ENCODE results near the gene TEDDM1. TPM values are rescaled to one million over a fixed set of nuclear protein-coding genes. Genes with fewer than 3 reads are reported as not detected.

The TEDDM1 gene
- total RNA-seq, 3 donors from 2014 or later: not detected

DNA sequence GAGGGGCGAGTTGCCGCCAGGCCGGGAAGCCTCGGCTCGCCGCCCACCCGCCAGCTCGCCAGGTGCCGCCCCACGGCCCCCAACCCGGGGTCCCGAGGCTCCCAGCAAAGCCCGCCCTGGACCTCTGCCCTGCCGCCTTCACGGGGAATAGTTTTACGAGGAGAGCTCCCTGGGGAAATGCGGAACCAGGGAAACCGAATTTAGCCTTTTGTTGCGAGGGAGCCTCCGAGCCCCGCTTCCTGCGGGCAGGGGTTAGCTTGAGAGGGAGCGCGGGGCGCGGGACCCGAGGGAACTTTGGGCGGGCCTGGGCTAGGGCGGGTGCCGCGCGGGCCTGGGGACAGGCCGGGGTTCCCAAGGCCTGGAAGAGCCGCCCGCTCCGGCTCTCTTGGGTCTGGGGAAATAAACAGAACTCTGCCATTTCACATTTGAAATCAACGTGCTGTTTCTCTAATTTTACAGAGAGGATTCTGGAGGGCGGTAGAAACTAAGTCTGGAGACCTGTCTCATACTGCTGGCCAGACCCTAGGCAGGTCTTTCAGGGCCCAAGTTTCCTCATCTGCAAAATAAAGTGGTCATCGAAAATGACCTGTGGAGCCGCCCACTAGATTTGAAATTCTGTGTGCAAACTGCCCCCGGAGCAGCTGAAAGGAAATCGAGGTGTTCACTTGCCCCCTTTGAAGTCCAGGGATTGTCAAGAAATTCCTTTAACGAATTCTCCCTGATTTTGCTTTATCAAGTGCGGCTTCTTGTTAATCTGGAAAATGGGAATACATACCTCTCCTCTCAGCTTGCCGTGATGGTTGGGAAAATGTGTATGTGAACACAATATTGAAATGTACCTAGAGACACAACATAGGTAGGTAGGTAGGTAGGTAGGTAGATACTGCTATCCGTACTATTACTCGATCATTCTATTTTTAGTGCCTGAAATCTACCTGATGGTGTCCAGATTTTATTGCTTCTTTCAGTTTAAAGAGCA lies 8.1 kb downstream of the TEDDM1 start:
- Mint-ChIP-seq H3K4me1 (ENCODE audit: low read depth) (peaks cover 27% of the 10 kb centered on the region), H3K9me3 (no peaks in the 10 kb centered on the region), H3K27me3 (ENCODE audit: low read depth) (no peaks in the 10 kb centered on the region), H3K4me3 (peak overlapping the region; percentile 94), H3K36me3 (ENCODE audit: insufficient read depth) (peaks cover 6% of the 10 kb centered on the region)
- peak; percentile 16 to 20 for ATAC-seq
- DNase-seq: no peak

DNA sequence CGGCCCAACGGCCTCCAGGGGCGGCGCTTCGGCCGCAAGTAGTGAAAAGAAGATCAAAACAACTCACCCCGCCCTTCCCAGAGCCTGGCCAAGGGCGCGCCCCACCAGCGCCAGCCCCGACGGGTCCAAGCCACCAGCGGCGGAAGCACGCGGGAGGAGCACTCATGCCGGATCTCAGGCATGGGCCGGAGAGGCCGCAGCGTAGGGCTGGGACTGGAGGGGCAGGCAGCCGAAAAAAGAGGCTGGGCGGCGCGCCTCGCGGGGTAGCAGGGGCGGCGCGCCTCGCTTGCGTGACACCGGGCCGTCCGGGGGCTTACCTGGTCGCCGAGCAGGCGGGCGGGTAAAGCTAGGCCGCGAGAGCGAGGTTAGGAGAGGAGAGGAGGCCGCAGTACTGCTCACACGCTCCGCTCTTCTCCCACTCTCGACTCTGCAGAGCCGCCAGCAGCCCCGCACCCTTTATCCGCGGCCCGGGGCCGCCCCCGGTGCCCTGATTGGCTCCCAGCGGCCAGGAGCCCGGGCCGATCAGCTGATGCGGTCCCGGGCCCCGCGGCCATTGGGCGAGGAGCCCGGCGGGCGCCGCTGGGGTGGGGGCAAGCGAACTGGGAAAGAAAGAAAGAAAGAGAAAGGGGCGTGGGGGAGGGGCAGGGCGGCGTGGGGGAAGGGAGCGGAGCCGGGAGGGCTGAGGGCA lies 9.0 kb downstream of the TEDDM1 start, which contains the start of gene GLUL:
TSS of gene GLUL (minus strand) at position 429 of the 688 bp plus-strand sequence. CDS start 3,053 bp downstream, outside the sequence.
- peak; percentile 74 to 79 for ATAC-seq
- Mint-ChIP-seq H3K36me3 (ENCODE audit: insufficient read depth) (peaks cover 11% of the 10 kb centered on the region), H3K9me3 (no peaks in the 10 kb centered on the region), H3K4me1 (ENCODE audit: low read depth) (peaks cover 23% of the 10 kb centered on the region), H3K4me3 (peak within 1 kb of the TSS; percentile 94), H3K27me3 (ENCODE audit: low read depth) (no peaks in the 10 kb centered on the region)
- DNase-seq: peak; percentile 54

DNA sequence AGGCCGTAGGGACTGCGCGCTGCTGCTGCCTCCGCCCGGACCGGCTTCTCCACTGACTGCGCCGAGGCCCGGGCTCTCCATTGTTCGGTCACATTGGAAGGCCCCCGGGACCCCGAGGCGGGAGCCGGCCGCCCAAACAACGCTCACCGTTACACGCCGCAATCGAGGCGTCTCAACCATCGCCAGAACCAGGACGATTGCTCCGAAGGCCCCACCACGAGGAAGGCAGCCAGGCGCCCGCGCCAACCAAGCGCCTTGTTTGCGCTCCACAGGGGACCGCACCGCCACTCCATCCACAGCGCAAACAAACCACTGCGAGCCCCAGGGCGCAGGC lies 9.5 kb downstream of the TEDDM1 start:
- ATAC-seq (peak; percentile 21 to 59), DNase-seq (no peak)
- Mint-ChIP-seq H3K4me3 (peak overlapping the region; percentile 94), H3K27me3 (ENCODE audit: low read depth) (no peaks in the 10 kb centered on the region), H3K36me3 (ENCODE audit: insufficient read depth) (peaks cover 15% of the 10 kb centered on the region), H3K9me3 (no peaks in the 10 kb centered on the region), H3K4me1 (ENCODE audit: low read depth) (peaks cover 23% of the 10 kb centered on the region)

DNA sequence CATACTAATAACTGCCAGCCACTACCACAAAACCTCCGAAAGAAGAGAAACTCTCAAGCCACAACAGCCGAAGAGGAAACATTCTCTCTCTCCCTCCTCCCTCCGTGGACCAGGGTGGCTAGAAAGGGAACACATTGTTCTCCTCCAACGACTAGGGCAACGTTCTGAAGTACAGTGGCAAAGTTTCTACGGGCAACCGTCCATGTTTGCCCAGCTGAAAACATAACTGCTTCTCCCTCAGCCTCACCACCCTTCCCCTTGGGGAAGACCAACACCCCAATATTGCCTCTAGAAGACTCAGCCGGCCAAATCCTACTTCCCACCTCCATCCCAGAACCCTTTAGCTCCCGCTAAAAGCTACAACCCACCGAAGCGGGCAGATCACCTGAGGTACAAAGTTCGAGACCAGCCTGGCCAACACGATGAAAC lies 10.8 kb downstream of the TEDDM1 start:
- no peak for ATAC-seq
- Mint-ChIP-seq H3K36me3 (ENCODE audit: insufficient read depth) (peaks cover 15% of the 10 kb centered on the region), H3K4me1 (ENCODE audit: low read depth) (peaks cover 23% of the 10 kb centered on the region), H3K9me3 (no peaks in the 10 kb centered on the region), H3K27me3 (ENCODE audit: low read depth) (no peaks in the 10 kb centered on the region), H3K4me3 (peak overlapping the region; percentile 94)
- DNase-seq: no peak

DNA sequence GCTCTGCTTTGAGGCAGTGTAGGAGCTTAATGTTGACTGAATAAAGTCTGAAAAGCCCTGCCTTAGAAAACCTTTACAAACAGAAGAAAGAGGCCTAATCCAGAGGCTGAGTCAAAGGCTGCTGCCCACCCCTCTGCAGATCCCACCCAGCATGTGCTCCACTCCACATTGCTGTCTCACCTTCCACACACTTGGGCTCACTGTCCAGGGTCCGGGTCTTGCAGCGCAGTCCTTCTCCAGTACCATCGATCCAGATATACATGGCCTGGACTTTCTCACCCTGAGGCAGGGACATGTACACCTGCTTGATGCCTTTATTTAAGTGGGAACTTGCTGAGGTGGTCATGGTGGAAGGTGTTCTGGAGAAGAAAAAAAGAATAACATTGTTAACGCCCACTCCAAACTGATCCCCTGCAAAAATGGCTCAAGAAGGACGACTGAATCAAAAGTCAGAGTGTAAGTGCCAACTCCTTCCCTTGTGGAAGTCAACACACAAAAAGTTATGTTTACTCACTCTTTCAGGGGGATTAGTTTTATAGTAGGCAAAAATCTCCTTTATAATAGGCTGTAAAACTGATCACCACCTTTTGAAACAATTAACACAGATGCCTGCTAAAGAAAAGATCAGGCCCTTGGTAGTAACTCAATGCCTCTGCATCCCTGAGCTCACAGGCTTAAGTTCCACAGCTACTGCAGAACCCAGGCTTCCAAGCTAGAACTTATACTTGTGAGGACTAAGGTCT lies 11.9 kb downstream of the TEDDM1 start:
- peak overlapping the region; percentile 94 for H3K4me3 Mint-ChIP-seq

DNA sequence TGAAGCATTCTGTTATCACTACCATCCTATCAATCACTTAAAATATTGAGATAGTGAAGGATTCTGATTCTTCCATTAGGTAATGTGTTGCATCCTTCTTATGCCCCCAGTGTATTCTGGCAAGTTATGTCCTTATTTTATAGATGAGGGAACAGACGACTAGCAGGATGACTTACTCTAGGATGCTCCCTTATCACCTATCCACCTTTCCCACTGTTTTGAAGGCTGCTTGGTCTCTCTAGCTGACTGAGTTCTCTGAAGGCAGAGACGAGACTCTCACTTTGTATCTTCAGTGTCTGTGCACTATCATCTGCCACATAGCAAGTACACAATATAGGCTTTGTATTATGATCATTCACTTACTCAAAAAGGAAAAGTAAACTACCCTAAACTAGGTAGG lies 12.9 kb downstream of the TEDDM1 start:
- no peaks in the 10 kb centered on the region for H3K27me3 Mint-ChIP-seq (ENCODE audit: low read depth)
- DNase-seq: no peak
- no peak for ATAC-seq
- H3K9me3 Mint-ChIP-seq: no peaks in the 10 kb centered on the region
- H3K36me3 Mint-ChIP-seq (ENCODE audit: insufficient read depth): peaks cover 19% of the 10 kb centered on the region
- H3K4me1 Mint-ChIP-seq (ENCODE audit: low read depth): peaks cover 20% of the 10 kb centered on the region
- no peak overlapping the region for H3K4me3 Mint-ChIP-seq

More for the DNA sequence above, 11.9 kb downstream of the TEDDM1 start:
- peaks cover 18% of the 10 kb centered on the region for H3K36me3 Mint-ChIP-seq (ENCODE audit: insufficient read depth)
- no peak for DNase-seq
- H3K9me3 Mint-ChIP-seq: no peaks in the 10 kb centered on the region
- no peak for ATAC-seq
- H3K4me1 Mint-ChIP-seq (ENCODE audit: low read depth): peaks cover 23% of the 10 kb centered on the region
- H3K27me3 Mint-ChIP-seq (ENCODE audit: low read depth): no peaks in the 10 kb centered on the region

DNA sequence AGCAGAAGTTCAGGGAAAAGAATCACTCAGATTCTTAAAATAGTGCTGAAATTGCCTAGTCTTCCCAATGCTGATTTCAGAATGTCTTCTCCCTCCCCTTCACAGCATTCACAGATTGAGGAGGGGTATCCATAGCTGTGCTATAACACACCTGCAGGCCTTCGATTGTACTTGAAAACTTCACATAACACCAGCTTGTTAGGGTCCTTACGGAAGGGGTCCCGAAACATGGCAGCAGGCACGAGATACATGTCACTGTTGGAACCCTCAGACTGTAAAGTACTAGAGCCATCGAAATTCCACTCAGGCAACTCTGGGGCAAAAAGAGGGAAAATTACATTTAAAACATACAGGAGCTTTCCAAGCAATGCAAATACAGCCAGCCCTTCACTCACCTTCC lies 13.5 kb downstream of the TEDDM1 start:
- DNase-seq: no peak

DNA sequence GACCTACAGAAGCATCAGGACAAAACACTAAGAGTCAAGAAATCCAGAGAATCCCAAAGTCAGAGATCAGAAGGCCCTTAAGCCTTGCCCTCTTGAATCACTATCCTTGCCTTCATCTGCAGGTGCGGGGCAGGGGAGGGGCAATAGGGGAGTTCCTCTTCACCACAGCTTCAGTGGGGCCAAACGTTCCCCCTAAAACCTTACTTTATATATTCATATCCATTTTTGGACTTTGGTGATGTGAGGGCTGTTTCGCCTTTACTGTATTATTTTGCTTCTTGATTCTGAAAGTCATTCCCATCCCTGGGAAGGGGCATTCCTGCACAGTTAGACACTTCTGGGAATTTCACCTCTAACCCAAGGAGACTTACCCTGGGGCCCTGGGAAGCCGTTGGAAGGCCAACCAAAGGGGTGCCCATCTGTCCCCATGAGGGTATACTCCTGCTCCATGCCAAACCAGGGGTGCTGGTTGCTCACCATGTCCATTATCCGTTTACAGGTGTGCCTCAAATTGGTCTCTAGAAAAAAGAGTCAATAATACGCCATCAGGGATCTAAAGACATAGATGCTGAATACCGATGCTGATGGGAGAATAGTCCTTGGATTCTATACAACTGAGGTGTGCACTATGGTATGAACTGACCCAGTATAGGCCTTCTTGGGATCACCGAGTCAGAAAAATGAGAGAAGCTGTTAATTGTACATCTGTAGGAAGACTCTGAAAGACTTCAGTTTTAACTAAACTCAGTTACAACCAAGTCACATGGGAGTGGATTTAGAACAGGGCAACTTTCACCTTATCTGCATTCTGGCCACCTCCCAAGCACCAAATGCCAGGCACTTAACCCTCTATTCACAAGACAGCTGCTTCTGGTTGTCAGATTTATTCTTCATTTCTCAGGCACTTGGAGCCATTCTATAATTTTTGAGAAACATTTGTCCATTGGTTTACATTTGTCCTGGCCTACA lies 14.3 kb downstream of the TEDDM1 start:
- no peak for DNase-seq
- peaks cover 19% of the 10 kb centered on the region for H3K4me1 Mint-ChIP-seq (ENCODE audit: low read depth)
- H3K36me3 Mint-ChIP-seq (ENCODE audit: insufficient read depth): peaks cover 19% of the 10 kb centered on the region
- H3K27me3 Mint-ChIP-seq (ENCODE audit: low read depth): no peaks in the 10 kb centered on the region
- H3K9me3 Mint-ChIP-seq: no peaks in the 10 kb centered on the region
- H3K4me3 Mint-ChIP-seq: no peak overlapping the region
- ATAC-seq: no peak

More for the DNA sequence above, 13.5 kb downstream of the TEDDM1 start:
- no peak overlapping the region for H3K4me3 Mint-ChIP-seq
- no peak for ATAC-seq
- H3K9me3 Mint-ChIP-seq: no peaks in the 10 kb centered on the region
- no peaks in the 10 kb centered on the region for H3K27me3 Mint-ChIP-seq (ENCODE audit: low read depth)
- H3K4me1 Mint-ChIP-seq (ENCODE audit: low read depth): peaks cover 19% of the 10 kb centered on the region
- H3K36me3 Mint-ChIP-seq (ENCODE audit: insufficient read depth): peaks cover 19% of the 10 kb centered on the region

DNA sequence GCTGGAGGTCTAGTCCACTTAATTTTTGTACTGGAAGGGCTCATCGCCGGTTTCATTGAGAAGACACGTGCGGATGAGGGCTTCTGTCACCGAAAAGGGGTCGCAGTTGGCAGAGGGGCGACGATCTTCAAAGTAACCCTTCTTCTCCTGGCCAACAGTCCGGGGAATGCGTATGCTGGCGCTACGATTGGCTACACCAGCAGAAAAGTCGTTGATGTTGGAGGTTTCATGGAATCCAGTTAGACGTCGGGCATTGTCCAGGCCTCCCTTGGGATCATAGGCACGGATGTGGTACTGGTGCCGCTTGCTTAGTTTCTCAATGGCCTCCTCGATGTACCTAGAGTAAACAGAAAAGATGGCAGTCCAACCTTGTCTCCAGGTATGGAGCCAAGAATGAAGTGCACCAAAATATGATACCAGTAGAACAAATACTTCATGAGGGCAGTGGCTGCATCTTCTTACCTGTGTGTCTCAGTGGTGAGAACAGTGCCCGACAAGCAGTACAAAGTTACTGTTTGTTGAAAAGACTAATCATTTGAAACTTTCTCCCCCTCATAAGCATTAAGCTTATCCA lies 16.0 kb downstream of the TEDDM1 start:
- H3K4me3 Mint-ChIP-seq: no peak overlapping the region
- peaks cover 7% of the 10 kb centered on the region for H3K4me1 Mint-ChIP-seq (ENCODE audit: low read depth)
- no peak for ATAC-seq
- no peaks in the 10 kb centered on the region for H3K9me3 Mint-ChIP-seq
- no peak for DNase-seq
- H3K27me3 Mint-ChIP-seq (ENCODE audit: low read depth): no peaks in the 10 kb centered on the region
- H3K36me3 Mint-ChIP-seq (ENCODE audit: insufficient read depth): peaks cover 19% of the 10 kb centered on the region

DNA sequence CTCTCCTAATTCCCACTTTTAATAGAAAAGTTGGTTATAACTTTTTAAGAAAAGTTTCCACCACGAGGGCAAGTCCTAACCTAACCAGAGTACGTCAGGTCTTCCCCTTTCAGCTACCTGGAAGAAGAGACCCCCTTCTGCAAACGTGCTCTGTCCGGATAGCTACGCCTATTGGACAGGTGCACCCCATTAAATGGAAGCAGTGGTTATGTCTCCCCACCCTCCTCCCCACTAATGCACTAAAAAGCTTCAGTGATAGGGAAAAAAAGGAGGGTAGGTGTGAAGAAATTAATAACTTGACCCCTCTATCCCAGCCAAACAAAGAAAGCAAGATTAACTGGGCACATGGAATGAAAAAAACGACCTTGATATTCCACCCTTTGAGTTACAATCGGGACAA lies 16.5 kb downstream of the TEDDM1 start:
- Mint-ChIP-seq H3K4me1 (ENCODE audit: low read depth) (peaks cover 2% of the 10 kb centered on the region), H3K9me3 (no peaks in the 10 kb centered on the region), H3K4me3 (no peak overlapping the region), H3K36me3 (ENCODE audit: insufficient read depth) (peaks cover 19% of the 10 kb centered on the region), H3K27me3 (ENCODE audit: low read depth) (no peaks in the 10 kb centered on the region)
- DNase-seq (no peak), ATAC-seq (no peak)

DNA sequence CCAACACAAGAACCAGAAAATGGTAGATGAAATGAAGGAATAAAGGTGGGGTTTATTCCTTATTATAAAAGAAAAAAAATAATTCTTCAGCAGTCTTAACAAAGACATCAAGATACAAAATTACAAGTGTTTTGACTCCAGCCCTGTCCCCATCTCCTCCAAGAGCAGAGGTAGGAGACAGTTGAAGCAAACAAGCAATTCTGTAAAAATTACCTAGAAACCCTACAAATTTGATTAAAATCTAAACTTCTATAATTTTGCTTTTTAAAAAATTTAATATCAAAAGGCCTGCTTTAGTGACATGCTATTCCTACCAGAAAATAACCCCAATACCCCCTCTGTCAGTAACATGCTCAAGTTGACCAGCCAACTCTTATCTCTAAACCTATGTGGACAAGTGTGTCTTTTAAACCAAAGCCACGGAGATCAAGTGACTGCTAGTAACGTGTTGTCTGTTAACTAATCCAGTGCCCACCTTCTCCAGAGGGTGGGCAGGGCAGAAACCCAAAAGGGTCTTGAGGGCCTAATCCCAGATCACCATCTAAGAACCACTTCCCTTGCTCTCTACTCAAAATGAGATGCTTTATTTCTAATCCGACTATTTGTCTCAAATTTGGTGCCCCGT lies 17.3 kb downstream of the TEDDM1 start:
- H3K36me3 Mint-ChIP-seq (ENCODE audit: insufficient read depth): peaks cover 19% of the 10 kb centered on the region
- no peak for ATAC-seq

DNA sequence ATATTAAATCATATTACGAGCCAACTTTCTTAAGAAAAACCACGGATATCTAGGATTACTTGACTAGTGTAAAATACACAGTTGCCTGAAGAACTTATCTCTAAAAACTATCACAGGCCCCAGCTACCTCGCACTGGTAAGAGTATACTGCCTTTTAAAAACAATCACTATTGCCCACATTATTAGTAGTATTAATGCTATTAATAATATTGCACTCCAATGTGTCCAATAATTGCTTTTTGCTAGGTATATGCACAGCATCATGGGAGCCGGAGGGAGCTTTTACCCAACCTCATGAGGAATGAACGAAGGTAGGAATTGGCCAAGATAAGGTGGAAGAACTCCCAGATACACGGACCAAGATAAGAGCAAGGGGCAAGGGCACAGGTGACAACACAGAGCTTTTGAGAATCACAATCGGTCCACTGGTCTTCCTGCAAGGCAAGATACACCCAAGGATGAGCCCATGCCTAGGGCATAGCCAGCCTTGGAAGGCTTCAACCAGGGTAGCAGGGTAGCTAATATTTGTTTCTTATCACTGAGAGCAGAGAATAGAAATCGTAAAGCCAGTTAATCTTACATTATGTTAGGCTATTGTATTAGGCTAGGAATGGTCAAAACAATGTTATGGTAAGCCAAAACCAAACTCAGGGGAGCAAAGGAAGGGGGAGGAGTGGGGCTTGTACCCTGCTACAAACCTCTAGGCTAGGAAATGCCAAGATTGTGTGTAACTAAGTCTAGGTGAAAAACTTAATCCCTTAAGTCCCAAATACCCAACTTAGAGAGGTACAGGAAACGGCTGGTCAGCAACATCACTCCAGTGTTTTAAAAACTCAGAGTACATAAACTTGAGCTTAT lies 18.3 kb downstream of the TEDDM1 start:
- DNase-seq: no peak
- no peaks in the 10 kb centered on the region for H3K27me3 Mint-ChIP-seq (ENCODE audit: low read depth)
- peaks cover 12% of the 10 kb centered on the region for H3K36me3 Mint-ChIP-seq (ENCODE audit: insufficient read depth)
- no peaks in the 10 kb centered on the region for H3K9me3 Mint-ChIP-seq
- ATAC-seq: no peak
- H3K4me3 Mint-ChIP-seq: no peak overlapping the region
- H3K4me1 Mint-ChIP-seq (ENCODE audit: low read depth): no peaks in the 10 kb centered on the region

More for the DNA sequence above, 17.3 kb downstream of the TEDDM1 start:
- H3K9me3 Mint-ChIP-seq: no peaks in the 10 kb centered on the region
- DNase-seq: no peak
- H3K27me3 Mint-ChIP-seq (ENCODE audit: low read depth): no peaks in the 10 kb centered on the region
- no peak overlapping the region for H3K4me3 Mint-ChIP-seq
- H3K4me1 Mint-ChIP-seq (ENCODE audit: low read depth): no peaks in the 10 kb centered on the region
